OCI-LY1 (cell line): ENCODE data around the gene GLDN.

Experiments used
- H2AFZ ChIP-seq: fragments of 200-600 bp; sonication (generic), shearing (Covaris generic); 2 replicates; pipeline ENCODE4 v1.6.0; 2014; ENCODE audit warnings: antibody characterized with exemption, mild to moderate bottlenecking, low read length
- H3F3A ChIP-seq: fragments of 200-600 bp; sonication (generic), shearing (Covaris generic); 2 replicates; pipeline ENCODE4 v1.6.0; 2014; ENCODE audit warnings: mild to moderate bottlenecking, antibody characterized with exemption, low read length, moderate library complexity; ENCODE audit not compliant: insufficient read depth
- H3K27ac ChIP-seq: fragments of 200-600 bp; sonication (generic); 2 replicates; pipeline ENCODE4 v1.5.1; 2014; ENCODE audit warnings: low read length, mixed run types, mild to moderate bottlenecking, low read depth; ENCODE audit not compliant: poor library complexity, severe bottlenecking
- H3K27me3 ChIP-seq: fragments of 200-600 bp; sonication (generic); 2 replicates; pipeline ENCODE4 v1.6.0; 2014; ENCODE audit warnings: antibody characterized with exemption, mild to moderate bottlenecking, low read length, moderate library complexity; ENCODE audit not compliant: insufficient read depth
- H3K36me3 ChIP-seq: fragments of 200-600 bp; sonication (generic); 2 replicates; pipeline ENCODE4 v1.6.1; 2014; ENCODE audit warnings: mild to moderate bottlenecking, antibody characterized with exemption, low read length, moderate library complexity, mixed read lengths; ENCODE audit not compliant: insufficient read depth
- H3K4me1 ChIP-seq: fragments of 200-600 bp; sonication (generic); 2 replicates; pipeline ENCODE4 v1.5.1; 2014; ENCODE audit warnings: mild to moderate bottlenecking, low read length, moderate library complexity; ENCODE audit not compliant: insufficient read depth, severe bottlenecking
- H3K4me2 ChIP-seq: fragments of 200-600 bp; sonication (generic), shearing (Covaris generic); 2 replicates; pipeline ENCODE4 v1.6.1; 2014; ENCODE audit warnings: low read length
- H3K4me3 ChIP-seq: fragments of 200-600 bp; sonication (generic); 2 replicates; pipeline ENCODE4 v1.5.1; 2014; ENCODE audit warnings: low read length, low read depth, mild to moderate bottlenecking, mixed read lengths; ENCODE audit not compliant: poor library complexity, severe bottlenecking
- H3K79me2 ChIP-seq: fragments of 200-600 bp; shearing (Covaris generic); 2 replicates; pipeline ENCODE4 v1.6.1; 2016; ENCODE audit warnings: mixed run types, low read length, mixed read lengths; ENCODE audit not compliant: insufficient read depth
- H3K9ac ChIP-seq: fragments of 200-600 bp; sonication (generic), shearing (Covaris generic); 2 replicates; pipeline ENCODE4 v1.6.1; 2014; ENCODE audit warnings: mild to moderate bottlenecking, low read length, mixed read lengths
- H3K9me2 ChIP-seq: fragments of 200-600 bp; sonication (generic), shearing (Covaris generic); 2 replicates; pipeline ENCODE4 v1.6.1; 2014; ENCODE audit warnings: low read depth, mild to moderate bottlenecking, low read length, mixed read lengths
- H3K9me3 ChIP-seq: fragments of 200-600 bp; shearing (Covaris generic); 2 replicates; pipeline ENCODE4 v1.6.1; 2014; ENCODE audit warnings: low read length, mixed read lengths
- H4K20me1 ChIP-seq: fragments of 200-600 bp; sonication (generic), shearing (Covaris generic); 2 replicates; pipeline ENCODE4 v1.6.0; 2016; ENCODE audit warnings: mild to moderate bottlenecking, low read length; ENCODE audit not compliant: insufficient read depth
- CTCF ChIP-seq: fragments of 200-600 bp; sonication (generic), shearing (Covaris generic); IDR thresholded peaks from 2 replicates; pipeline ENCODE4 v1.5.1; 2017; ENCODE audit warnings: mild to moderate bottlenecking, antibody characterized with exemption, low read length, moderate library complexity, mixed read lengths
- EZH2 ChIP-seq: fragments of 200-600 bp; sonication (generic), shearing (Covaris generic); IDR thresholded peaks from 2 replicates; pipeline ENCODE4 v1.8.0; 2017; ENCODE audit warnings: borderline replicate concordance, mixed run types, mild to moderate bottlenecking, antibody characterized with exemption, low read length, moderate library complexity, mixed read lengths

Gene GLDN

DNA sequence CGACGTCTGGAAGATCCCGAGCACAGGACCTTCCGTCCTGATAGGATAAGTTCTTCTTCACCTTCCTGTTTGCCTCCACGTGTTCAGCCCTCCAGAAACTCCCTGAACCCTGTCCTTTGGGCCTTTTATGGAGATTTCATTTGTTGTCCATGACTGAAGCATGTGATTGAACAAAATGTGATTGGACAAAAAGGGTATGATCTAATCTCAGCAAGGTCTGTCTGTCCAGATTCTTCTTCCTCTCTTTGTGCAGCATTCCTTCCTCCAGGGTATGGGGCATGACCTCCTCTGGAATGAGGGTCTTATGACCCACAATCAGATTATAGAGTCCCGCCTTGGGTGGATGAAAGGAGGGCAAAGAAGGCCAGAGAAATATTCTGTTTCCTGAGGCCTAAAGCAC lies 3.0 kb upstream of the GLDN start, which contains the start of gene CYP19A1:
Gene CYP19A1 (minus strand): TSS at position 101 of the 400 bp plus-strand sequence. CDS start 95,684 bp downstream, outside the sequence.
- no peak within 1 kb of the TSS for H3K27ac ChIP-seq
- H3K4me2 ChIP-seq, result no peak within 1 kb of the TSS
- TF ChIP-seq CTCF, result no peak
- no peak for TF ChIP-seq EZH2
- H4K20me1 ChIP-seq, result no peaks in the 10 kb centered on the region
- H3K4me1 ChIP-seq, result no peaks in the 10 kb centered on the region
- no peaks in the 10 kb centered on the region for H3K9me3 ChIP-seq
- H2AFZ ChIP-seq, result no peak within 1 kb of the TSS
- H3F3A ChIP-seq, result no peaks in the 10 kb centered on the region
- no peaks in the 10 kb centered on the region for H3K36me3 ChIP-seq
- H3K4me3 ChIP-seq, result no peak within 1 kb of the TSS
- no peak within 1 kb of the TSS for H3K9ac ChIP-seq
- no peaks in the 10 kb centered on the region for H3K27me3 ChIP-seq
- H3K9me2 ChIP-seq, result no peaks in the 10 kb centered on the region
- H3K79me2 ChIP-seq, result no peaks in the 10 kb centered on the region

DNA sequence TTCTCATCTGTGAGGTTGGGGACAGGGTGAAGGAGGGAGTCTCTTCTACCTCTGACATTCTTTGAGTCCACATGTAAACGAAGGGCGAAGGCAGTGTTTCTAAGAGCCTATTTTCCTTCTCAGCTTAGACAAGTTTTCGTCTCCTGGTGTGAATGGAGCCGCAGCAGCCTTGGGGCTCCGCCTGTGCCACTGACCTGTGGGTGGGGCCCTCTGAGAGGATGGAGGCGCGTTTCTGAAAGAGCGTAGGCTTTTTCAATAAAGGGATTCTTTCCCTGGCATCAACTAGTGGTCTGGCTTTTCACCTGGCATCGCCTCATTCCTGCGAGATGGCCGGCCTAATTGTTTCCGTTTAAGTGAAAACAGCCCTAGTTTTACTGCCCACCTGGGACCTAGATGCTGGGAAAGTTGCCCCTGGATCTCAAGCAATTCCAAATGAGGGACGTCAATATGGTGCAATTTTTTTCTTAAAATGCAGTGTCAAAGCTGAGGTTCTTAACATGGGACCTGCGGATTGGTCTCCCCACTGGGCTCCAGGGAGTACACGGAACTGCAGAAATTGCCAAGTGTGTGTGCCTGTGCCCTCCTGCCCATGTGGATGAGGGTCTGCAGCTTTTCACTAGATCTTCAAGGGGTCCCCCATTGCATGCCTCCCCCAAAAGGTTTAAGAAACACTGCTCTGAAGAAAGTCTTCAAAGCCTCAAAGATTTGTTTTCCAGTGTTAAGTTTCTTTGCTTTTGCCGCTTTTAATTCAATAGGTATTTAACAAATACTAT lies 958 bp downstream of the GLDN start:
- no peaks in the 10 kb centered on the region for H3K36me3 ChIP-seq
- no peak overlapping the region for H3K27ac ChIP-seq
- TF ChIP-seq CTCF (no peak), EZH2 (no peak)
- no peaks in the 10 kb centered on the region for H4K20me1 ChIP-seq
- no peaks in the 10 kb centered on the region for H3K27me3 ChIP-seq
- no peak overlapping the region for H3K4me2 ChIP-seq
- no peaks in the 10 kb centered on the region for H3K4me1 ChIP-seq
- no peaks in the 10 kb centered on the region for H3F3A ChIP-seq
- no peak overlapping the region for H3K9ac ChIP-seq
- no peaks in the 10 kb centered on the region for H3K9me3 ChIP-seq
- H2AFZ ChIP-seq, result no peak overlapping the region
- no peaks in the 10 kb centered on the region for H3K79me2 ChIP-seq
- H3K4me3 ChIP-seq, result no peak overlapping the region
- no peaks in the 10 kb centered on the region for H3K9me2 ChIP-seq

- H3K9ac ChIP-seq, result no peak overlapping the region
- no peak overlapping the region for H2AFZ ChIP-seq
- H3K4me3 ChIP-seq, result no peak overlapping the region
- no peaks in the 10 kb centered on the region for H3K36me3 ChIP-seq
- TF ChIP-seq CTCF (no peak), EZH2 (no peak)
- no peaks in the 10 kb centered on the region for H3K9me3 ChIP-seq
- H3K27me3 ChIP-seq, result no peaks in the 10 kb centered on the region
- no peaks in the 10 kb centered on the region for H3K79me2 ChIP-seq
- no peaks in the 10 kb centered on the region for H4K20me1 ChIP-seq
- H3K9me2 ChIP-seq, result no peaks in the 10 kb centered on the region
- H3K4me1 ChIP-seq, result no peaks in the 10 kb centered on the region
- no peak overlapping the region for H3K27ac ChIP-seq
- no peak overlapping the region for H3K4me2 ChIP-seq
- no peaks in the 10 kb centered on the region for H3F3A ChIP-seq
These were observed 2.0 kb downstream of the GLDN start for GRCh38 chr15:51343466-51343865.
